GM11168 (cell line): Measurements from ENCODE around the gene PNKP.
"Not testable (repeated sequence)": the region's sequence is repeated elsewhere in the genome, so short reads cannot be mapped to it uniquely, and the experiment has no call there.

Experiments
- in situ Hi-C: fragments of 300-500 bp; cut with MboI; formaldehyde crosslinking; loops from one replicate; pipeline ENCODE4 v1.12.0; 2022; ENCODE audit warnings: low sequenced_read_pairs; ENCODE audit not compliant: unreplicated experiment

Gene PNKP

GRCh38 chr19:49829721-49830120 lies 37.7 kb downstream of the PNKP start:
- in situ Hi-C loops: no loop called here

GRCh38 chr19:49829200-49829599 lies 38.2 kb downstream of the PNKP start:
- in situ Hi-C loops: no loop called here

- in situ Hi-C loops: no loop called here
These were observed 40.3 kb downstream of the PNKP start for GRCh38 chr19:49827034-49827433.

GRCh38 chr19:49824662-49825061 lies 42.7 kb downstream of the PNKP start:
- in situ Hi-C loops: no loop called here

GRCh38 chr19:49823472-49823871 lies 43.9 kb downstream of the PNKP start:
- in situ Hi-C loops: no loop called here

GRCh38 chr19:49820125-49820524 lies 47.3 kb downstream of the PNKP start:
- in situ Hi-C loops: no loop called here

GRCh38 chr19:49819452-49820115 lies 47.8 kb downstream of the PNKP start:
- in situ Hi-C loops: not testable (repeated sequence)

GRCh38 chr19:49818649-49819370 lies 48.6 kb downstream of the PNKP start:
- in situ Hi-C loops: no loop called here

- in situ Hi-C loops: no loop called here
These were observed 49.3 kb downstream of the PNKP start, which contains the start of gene MED25 for GRCh38 chr19:49817964-49818648. MED25 (plus strand) TSS chr19:49818289; CDS start chr19:49818342, 53 bp downstream.

- in situ Hi-C loops: no loop called here
These were observed 50.8 kb downstream of the PNKP start for GRCh38 chr19:49816590-49816989.

GRCh38 chr19:49814010-49814409 lies 53.4 kb downstream of the PNKP start:
- in situ Hi-C loops: no loop called here

GRCh38 chr19:49812997-49813861 lies 54.1 kb downstream of the PNKP start, which contains the start of gene FUZ:
FUZ (minus strand) TSS chr19:49813292; CDS start chr19:49813106, 186 bp downstream.
- in situ Hi-C loops: no loop called here

- in situ Hi-C loops: no loop called here
These were observed 54.9 kb downstream of the PNKP start for GRCh38 chr19:49812452-49812996.

GRCh38 chr19:49811328-49811727 lies 56.0 kb downstream of the PNKP start:
- in situ Hi-C loops: no loop called here
